ENCODE results near the gene PATL1.

PATL1 gene

GRCh38 chr11:59654893-59655292, 13.9 kb downstream of the PATL1 start:
- Histone ChIP-seq H3K36me3 (peaks cover 94% of the 10 kb centered on the region), H3K4me3 (ENCODE audit: low read depth, low read length) (no peak overlapping the region), H3K27me3 (ENCODE audit: insufficient read depth, low read depth, severe bottlenecking) (no peaks in the 10 kb centered on the region), H3K27ac (peak overlapping the region; percentile 60), H3K9me3 (ENCODE audit: severe bottlenecking) (no peaks in the 10 kb centered on the region)
- no peak for TF ChIP-seq CTCF (IDR thresholded peaks at IDR 0.05; ENCODE audit: low read depth, low read length)
- no peak for DNase-seq

- Histone ChIP-seq H3K27me3 (ENCODE audit: insufficient read depth, low read depth, severe bottlenecking) (no peaks in the 10 kb centered on the region), H3K27ac (no peak overlapping the region), H3K36me3 (peaks cover 82% of the 10 kb centered on the region), H3K4me3 (ENCODE audit: low read depth, low read length) (no peak overlapping the region), H3K9me3 (ENCODE audit: severe bottlenecking) (no peaks in the 10 kb centered on the region)
- DNase-seq, result no peak
- no peak for TF ChIP-seq CTCF (IDR thresholded peaks at IDR 0.05; ENCODE audit: low read depth, low read length)
Observed at GRCh38 chr11:59647245-59647980, 21.4 kb downstream of the PATL1 start.

- no peak for TF ChIP-seq CTCF (IDR thresholded peaks at IDR 0.05; ENCODE audit: low read depth, low read length)
- no peak overlapping the region for H3K4me3 ChIP-seq (ENCODE audit: low read depth, low read length)
- no peaks in the 10 kb centered on the region for H3K27me3 ChIP-seq (ENCODE audit: insufficient read depth, low read depth, severe bottlenecking)
- H3K36me3 ChIP-seq, result peaks cover 85% of the 10 kb centered on the region
- no peak for DNase-seq
- H3K9me3 ChIP-seq (ENCODE audit: severe bottlenecking), result no peaks in the 10 kb centered on the region
- no peak overlapping the region for H3K27ac ChIP-seq
Observed at GRCh38 chr11:59644528-59644927, 24.3 kb downstream of the PATL1 start.

- DNase-seq, result no peak
Observed at GRCh38 chr11:59643390-59643789, 25.4 kb downstream of the PATL1 start.

GRCh38 chr11:59641156-59641555, 27.7 kb downstream of the PATL1 start:
- Histone ChIP-seq H3K36me3 (peaks cover 91% of the 10 kb centered on the region), H3K27me3 (ENCODE audit: insufficient read depth, low read depth, severe bottlenecking) (no peaks in the 10 kb centered on the region), H3K27ac (no peak overlapping the region), H3K9me3 (ENCODE audit: severe bottlenecking) (no peaks in the 10 kb centered on the region), H3K4me3 (ENCODE audit: low read depth, low read length) (no peak overlapping the region)
- no peak for DNase-seq
- no peak for TF ChIP-seq CTCF (IDR thresholded peaks at IDR 0.05; ENCODE audit: low read depth, low read length)

More at GRCh38 chr11:59643390-59643789, 25.4 kb downstream of the PATL1 start:
- H3K27ac ChIP-seq, result no peak overlapping the region
- H3K4me3 ChIP-seq (ENCODE audit: low read depth, low read length), result no peak overlapping the region
- H3K27me3 ChIP-seq (ENCODE audit: insufficient read depth, low read depth, severe bottlenecking), result no peaks in the 10 kb centered on the region
- no peak for TF ChIP-seq CTCF (IDR thresholded peaks at IDR 0.05; ENCODE audit: low read depth, low read length)
- peaks cover 85% of the 10 kb centered on the region for H3K36me3 ChIP-seq
- no peaks in the 10 kb centered on the region for H3K9me3 ChIP-seq (ENCODE audit: severe bottlenecking)

GRCh38 chr11:59630493-59630892, 38.3 kb downstream of the PATL1 start:
- Histone ChIP-seq H3K27me3 (ENCODE audit: insufficient read depth, low read depth, severe bottlenecking) (no peaks in the 10 kb centered on the region), H3K27ac (no peak overlapping the region), H3K36me3 (no peaks in the 10 kb centered on the region; the same call in 1 of the 2 replicates), H3K9me3 (ENCODE audit: severe bottlenecking) (no peaks in the 10 kb centered on the region), H3K4me3 (ENCODE audit: low read depth, low read length) (no peak overlapping the region)
- no peak for TF ChIP-seq CTCF (IDR thresholded peaks at IDR 0.05; ENCODE audit: low read depth, low read length)
- DNase-seq, result no peak

All from WERI-Rb-1 (cell line).